K562 (cell line): Measurements from ENCODE around the gene LCA5L. TPM values are rescaled to one million over a fixed set of nuclear protein-coding genes. Genes with fewer than 3 reads are reported as not detected.

ENCODE experiments used
- ATAC-seq: fragments of 200-7000 bp; cut with Tn5 transposase; 3 replicates; pipeline ENCODE4 v1.9.1; 2020; ENCODE audit warnings: moderate library complexity
- BruUV-seq: library from RNA; stranded (reverse); fragments of 400-500 nt; replicated peaks from 2 replicates; lab custom pipeline; 2021; lab: Mats Ljungman, UMichigan
- CTCF ChIA-PET: fragments of 300-600 bp; formaldehyde crosslinking; extraction: SDS; loops from one replicate; lab custom pipeline; 2021; ENCODE audit warnings: low intra/inter-chr PET ratio; lab: Yijun Ruan, JAX
- POLR2A ChIA-PET: fragments of 300-600, 350-650 bp; sonication (Branson Sonifier 250); formaldehyde crosslinking; extraction: SDS; loops from one replicate; lab custom pipeline; 2021; ENCODE audit warnings: antibody characterized with exemption, inconsistent platforms; lab: Yijun Ruan, JAX
- DNase-seq, 4 experiments: peaks; one replicate each; pipeline versions ENCODE4 v3.0.0 to v3.0.0-alpha.2; 2011 to 2018; ENCODE audit warnings: low spot score in 3 of 4, mixed read lengths in 3 of 4; ENCODE audit errors: extremely low read depth in 1 of 4
- FAIRE-seq: peaks from 2 replicates; lab custom pipeline; 2011; peaks lifted over from hg19 to GRCh38; lab: Jason Lieb, UNC
- H2AFZ ChIP-seq: 2 replicates; pipeline ENCODE4 v1.6.0; 2011; ENCODE audit warnings: low read depth, low read length, control low read depth, inconsistent platforms
- H3K27ac ChIP-seq: fragments of 200-600 bp; 3 replicates; pipeline ENCODE4 v1.8.0; 2011; ENCODE audit warnings: low read depth, mild to moderate bottlenecking, control low read depth, inconsistent platforms, low read length, moderate library complexity, mixed read lengths; ENCODE audit errors: extremely low read depth
- H3K27me3 ChIP-seq, 2 experiments: fragments of 300-600 bp in 1 of 2; 2 replicates in 1 of 2; 3 replicates in 1 of 2; pipeline versions ENCODE4 v1.6.0 to v1.8.0; 2011; ENCODE audit warnings: inconsistent platforms in 2 of 2, low read length in 2 of 2, mild to moderate bottlenecking in 1 of 2, mixed read lengths in 1 of 2, moderate library complexity in 1 of 2; ENCODE audit not compliant: control insufficient read depth in 2 of 2, insufficient read depth in 2 of 2
- H3K36me3 ChIP-seq: fragments of 300-600 bp; 3 replicates; pipeline ENCODE4 v1.8.0; 2011; ENCODE audit warnings: mild to moderate bottlenecking, low read length, inconsistent platforms; ENCODE audit not compliant: control insufficient read depth, insufficient read depth
- H3K4me1 ChIP-seq, 2 experiments: fragments of 200-600 bp in 1 of 2; replicated peaks in 1 of 2; 2 replicates in 1 of 2; 3 replicates in 1 of 2; pipeline versions ENCODE4 v1.5.1 to v1.8.0; 2011; ENCODE audit warnings: inconsistent platforms in 2 of 2, low read length in 2 of 2, mild to moderate bottlenecking in 1 of 2, mixed read lengths in 1 of 2, moderate library complexity in 1 of 2; ENCODE audit not compliant: control insufficient read depth in 2 of 2, insufficient read depth in 2 of 2
- H3K4me2 ChIP-seq: 2 replicates; pipeline ENCODE4 v1.6.1; 2011; ENCODE audit warnings: low read length, control low read depth, inconsistent platforms, mixed read lengths; ENCODE audit not compliant: insufficient read depth
- H3K4me3 ChIP-seq: fragments of 200-600 bp; sonication (generic), shearing (Covaris generic); 2 replicates; pipeline ENCODE4 v1.5.1; 2016; ENCODE audit warnings: control low read depth, inconsistent platforms
- H3K79me2 ChIP-seq: fragments of 200-600 bp; 3 replicates; pipeline ENCODE4 v1.8.0; 2011; ENCODE audit warnings: low read length, inconsistent platforms; ENCODE audit not compliant: control insufficient read depth, insufficient read depth
- H3K9ac ChIP-seq, 2 experiments: 2 replicates each; pipeline versions ENCODE4 v1.6.0 to v1.6.1; 2011; ENCODE audit warnings: low read depth in 2 of 2, low read length in 2 of 2, control low read depth in 1 of 2, inconsistent platforms in 1 of 2, mild to moderate bottlenecking in 1 of 2, mixed read lengths in 1 of 2; ENCODE audit not compliant: insufficient read depth in 1 of 2
- H3K9me1 ChIP-seq: one replicate; pipeline ENCODE4 v1.6.0; 2011; ENCODE audit warnings: inconsistent platforms, mild to moderate bottlenecking, low read length, moderate library complexity; ENCODE audit not compliant: control insufficient read depth, insufficient read depth
- H3K9me3 ChIP-seq: replicated peaks from 2 replicates; pipeline ENCODE4 v1.5.1; 2011; ENCODE audit warnings: low read depth, low read length, inconsistent platforms; ENCODE audit not compliant: control insufficient read depth, insufficient read depth
- H4K20me1 ChIP-seq: replicated peaks from 2 replicates; pipeline ENCODE4 v1.6.1; 2011; ENCODE audit warnings: low read length, inconsistent platforms, mixed read lengths; ENCODE audit not compliant: control insufficient read depth, insufficient read depth
- AFF4 ChIP-seq: sonication (generic); formaldehyde crosslinking; IDR thresholded peaks from 2 replicates; pipeline ENCODE4 v1.8.0; 2023; ENCODE audit warnings: mild to moderate bottlenecking, missing genetic modification reagents
- CTCF ChIP-seq, 3 experiments: IDR thresholded peaks in 2 of 3; conservative IDR thresholded peaks in 1 of 3; 2 replicates each; pipeline ENCODE4 v1.5.1; 2011 to 2012; ENCODE audit warnings: low read length in 3 of 3, mild to moderate bottlenecking in 3 of 3, control low read depth in 2 of 3, improper control_type of control experiment in 1 of 3, inconsistent platforms in 1 of 3, low read depth in 1 of 3, mixed read lengths in 1 of 3, moderate library complexity in 1 of 3; ENCODE audit not compliant: insufficient read depth in 2 of 3
- GTF2F1 ChIP-seq: IDR thresholded peaks from 2 replicates; pipeline ENCODE4 v1.6.1; 2011; ENCODE audit warnings: low read depth, low read length, improper control_type of control experiment
- U2AF2 ChIP-seq: fragments of 200-400 bp; formaldehyde crosslinking; optimal IDR thresholded peaks from 2 replicates; pipeline ENCODE3; 2017; ENCODE audit warnings: low read depth, mild to moderate bottlenecking, low read length
- ZBTB49 ChIP-seq: sonication (generic); formaldehyde crosslinking; IDR thresholded peaks from 2 replicates; pipeline ENCODE4 v1.8.0; 2022; ENCODE audit warnings: missing genetic modification reagents, mild to moderate bottlenecking, borderline replicate concordance
- WGBS: fragments of 100-300 bp; shearing (Covaris generic); methylation state at CpG from one replicate; pipeline ENCODE4 v1.1.6; 2016; ENCODE audit warnings: low coverage, mixed read lengths; ENCODE audit not compliant: insufficient coverage; ENCODE audit errors: missing lambda C conversion rate; 5-methylcytosine and 5-hydroxymethylcytosine counted together
- in situ Hi-C: fragments of 300-500 bp; cut with MboI; formaldehyde crosslinking; loops from 4 replicates; pipeline ENCODE4 v1.15.0; 2018; ENCODE audit warnings: inconsistent platforms, mixed read lengths
- intact Hi-C: fragments of 100-400 bp; cut with micrococcal nuclease; formaldehyde crosslinking; loops from 2 replicates; pipeline ENCODE4 v1.14.2; 2022
- polyA plus RNA-seq, 8 experiments: library from polyadenylated mRNA; depleted of rRNA in 4 of 8; stranded (reverse) in 5 of 8; unstranded in 3 of 8; fragments of >200 nt; fragmentation: Nextera tagmentation in 2 of 8; fragmentation: Illumina TruSeq in 1 of 8; extraction: Ambion mirVana in 2 of 8; extraction: Trizol in 1 of 8; gene quantifications; 2 replicates each; pipeline versions ENCODE4 v1.2.1 to v1.2.3, GENCODE V29; 2011 to 2014; ENCODE audit warnings: inconsistent platforms in 1 of 8, missing spikeins in 1 of 8
- total RNA-seq, 7 experiments: library from RNA; depleted of rRNA in 6 of 7; stranded (reverse); fragments of >200 nt in 6 of 7; fragmentation: Illumina TruSeq in 2 of 7; extraction: Trizol in 2 of 7; gene quantifications; 2 replicates each; pipeline versions ENCODE4 v1.2.1 to v1.2.3, GENCODE V29; 2011 to 2021; ENCODE audit warnings: low replicate concordance in 1 of 7

LCA5L gene
- total and polyA plus RNA-seq, 9 of the 15 experiments (the other 6 are each of a cell fraction or from before 2014, with no cell fraction given), result 1.8 to 4.9 (median 3.8) TPM

GRCh38 chr21:39390212-39390765, 55.3 kb downstream of the LCA5L start:
- H3K27ac ChIP-seq, result no peak overlapping the region
- peaks cover 46% of the 10 kb centered on the region for H3K36me3 ChIP-seq
- peaks cover 13 to 32% of the 10 kb centered on the region in 2 experiments for H3K4me1 ChIP-seq
- no peak overlapping the region for H2AFZ ChIP-seq
- no peaks in the 10 kb centered on the region for H3K9me1 ChIP-seq
- POLR2A ChIA-PET, result interaction anchor here (0.6 to 1.5 kb wide), 6 partner anchors 10 to 75 kb away, joined by 3 to 4 read pairs (median 4); no protein-coding TSS in a partner anchor
- TSS peak; percentile 6 for BruUV-seq
- in situ Hi-C loops (no loop called here), intact Hi-C loops (no loop called here)
- DNase-seq (peak in 1 of 4 experiments; percentile 16), FAIRE-seq (no peak), ATAC-seq (no peak)
- H3K4me2 ChIP-seq, result no peak overlapping the region
- TF ChIP-seq U2AF2 (no peak), CTCF (IDR thresholded peaks at IDR 0.05 in 2 of 3, conservative IDR thresholded peaks at IDR 0.05 in 1 of 3; ENCODE audit: insufficient read depth in 2 of 3, low read depth in 1 of 3, low read length in 3 of 3) (peak in 1 of 3 experiments; percentile 13; a peak in 1 of 6 replicates), ZBTB49 (no peak), GTF2F1 (no peak), AFF4 (CRISPR knock-in tag) (no peak)
- H3K4me3 ChIP-seq, result no peak overlapping the region
- peak overlapping the region in 1 of 2 experiments; percentile 32; a peak in 2 of 4 replicates for H3K9ac ChIP-seq
- H3K9me3 ChIP-seq, result no peaks in the 10 kb centered on the region
- CTCF ChIA-PET, result no interaction called here
- no peaks in the 10 kb centered on the region; the same call in 1 of the 2 replicates for H4K20me1 ChIP-seq
- H3K27me3 ChIP-seq, result no peaks in the 10 kb centered on the region
- 78% methylated on average over 16 of the region's 16 CpGs for WGBS
- H3K79me2 ChIP-seq, result peaks cover 41% of the 10 kb centered on the region
